Esophagus squamous epithelium (tissue), 4 donors: ENCODE measurements around the gene CREB3L2.

ENCODE experiments used
- POLR2A ChIP-seq, 4 donors: fragments of 450-650 bp; IDR thresholded peaks; one replicate each; pipeline ENCODE4 v1.6.1; 2017; ENCODE audit warnings: antibody characterized with exemption in 4 of 4, mild to moderate bottlenecking in 4 of 4, moderate library complexity in 3 of 4
- TF ChIP-seq, protein P1 (sequence below), 6 experiments: fragments of 450-650 bp in 4 of 6; fragments of 200-600 bp in 2 of 6; sonication (generic) in 2 of 6; IDR thresholded peaks; one replicate each; pipeline ENCODE4 v1.5.1; 2016 to 2019; ENCODE audit warnings: antibody characterized with exemption in 6 of 6, mild to moderate bottlenecking in 4 of 6, moderate library complexity in 4 of 6

DNA sequence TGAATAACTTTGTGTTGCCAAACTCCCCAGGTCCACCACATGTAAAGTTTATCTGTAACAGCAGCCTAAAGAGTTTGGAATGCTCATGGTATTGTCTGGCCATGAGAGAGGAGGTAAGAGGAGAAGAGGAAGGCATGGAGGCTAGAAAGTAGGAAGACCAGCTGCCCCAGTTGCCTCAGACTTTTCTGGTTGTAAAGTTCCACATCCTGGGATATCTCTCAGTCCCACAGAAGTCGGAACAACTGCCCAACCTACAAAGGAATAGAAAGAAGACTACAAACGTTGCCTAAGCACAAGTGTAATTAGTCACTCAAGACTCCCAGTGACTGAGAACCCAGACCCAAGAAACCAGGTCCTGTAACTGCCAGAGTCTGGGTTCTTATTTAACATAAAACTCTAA, 47.3 kb downstream of the CREB3L2 start:
- TF ChIP-seq, protein P1, sequence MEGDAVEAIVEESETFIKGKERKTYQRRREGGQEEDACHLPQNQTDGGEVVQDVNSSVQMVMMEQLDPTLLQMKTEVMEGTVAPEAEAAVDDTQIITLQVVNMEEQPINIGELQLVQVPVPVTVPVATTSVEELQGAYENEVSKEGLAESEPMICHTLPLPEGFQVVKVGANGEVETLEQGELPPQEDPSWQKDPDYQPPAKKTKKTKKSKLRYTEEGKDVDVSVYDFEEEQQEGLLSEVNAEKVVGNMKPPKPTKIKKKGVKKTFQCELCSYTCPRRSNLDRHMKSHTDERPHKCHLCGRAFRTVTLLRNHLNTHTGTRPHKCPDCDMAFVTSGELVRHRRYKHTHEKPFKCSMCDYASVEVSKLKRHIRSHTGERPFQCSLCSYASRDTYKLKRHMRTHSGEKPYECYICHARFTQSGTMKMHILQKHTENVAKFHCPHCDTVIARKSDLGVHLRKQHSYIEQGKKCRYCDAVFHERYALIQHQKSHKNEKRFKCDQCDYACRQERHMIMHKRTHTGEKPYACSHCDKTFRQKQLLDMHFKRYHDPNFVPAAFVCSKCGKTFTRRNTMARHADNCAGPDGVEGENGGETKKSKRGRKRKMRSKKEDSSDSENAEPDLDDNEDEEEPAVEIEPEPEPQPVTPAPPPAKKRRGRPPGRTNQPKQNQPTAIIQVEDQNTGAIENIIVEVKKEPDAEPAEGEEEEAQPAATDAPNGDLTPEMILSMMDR (IDR thresholded peaks at IDR 0.05): no peak
- TF ChIP-seq POLR2A (IDR thresholded peaks at IDR 0.05): no peak
